ENCODE measurements around the gene FERMT3.

DNA sequence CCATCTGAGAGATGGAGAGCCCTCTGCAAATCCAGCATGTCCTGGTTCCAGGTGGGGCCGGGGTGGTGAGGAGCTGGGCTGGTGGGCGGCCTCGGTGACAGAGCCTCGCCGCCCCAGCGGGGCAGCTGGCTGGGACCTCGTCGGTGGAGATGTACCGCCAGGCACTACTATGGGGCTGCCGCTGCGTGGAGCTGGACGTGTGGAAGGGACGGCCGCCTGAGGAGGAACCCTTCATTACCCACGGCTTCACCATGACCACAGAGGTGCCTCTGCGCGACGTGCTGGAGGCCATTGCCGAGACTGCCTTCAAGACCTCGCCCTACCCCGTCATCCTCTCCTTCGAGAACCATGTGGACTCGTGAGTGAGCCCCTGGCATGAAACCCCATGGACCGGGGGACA lies 51.8 kb downstream of the FERMT3 start:
- no peak for TF ChIP-seq ISL1 (CRISPR knock-in tag; IDR thresholded peaks at IDR 0.05)
- TF ChIP-seq CSDC2 (CRISPR knock-in tag; IDR thresholded peaks at IDR 0.05) = no peak
- TF ChIP-seq SNAI2 (CRISPR knock-in tag; IDR thresholded peaks at IDR 0.05) = no peak
- TF ChIP-seq, protein P1, sequence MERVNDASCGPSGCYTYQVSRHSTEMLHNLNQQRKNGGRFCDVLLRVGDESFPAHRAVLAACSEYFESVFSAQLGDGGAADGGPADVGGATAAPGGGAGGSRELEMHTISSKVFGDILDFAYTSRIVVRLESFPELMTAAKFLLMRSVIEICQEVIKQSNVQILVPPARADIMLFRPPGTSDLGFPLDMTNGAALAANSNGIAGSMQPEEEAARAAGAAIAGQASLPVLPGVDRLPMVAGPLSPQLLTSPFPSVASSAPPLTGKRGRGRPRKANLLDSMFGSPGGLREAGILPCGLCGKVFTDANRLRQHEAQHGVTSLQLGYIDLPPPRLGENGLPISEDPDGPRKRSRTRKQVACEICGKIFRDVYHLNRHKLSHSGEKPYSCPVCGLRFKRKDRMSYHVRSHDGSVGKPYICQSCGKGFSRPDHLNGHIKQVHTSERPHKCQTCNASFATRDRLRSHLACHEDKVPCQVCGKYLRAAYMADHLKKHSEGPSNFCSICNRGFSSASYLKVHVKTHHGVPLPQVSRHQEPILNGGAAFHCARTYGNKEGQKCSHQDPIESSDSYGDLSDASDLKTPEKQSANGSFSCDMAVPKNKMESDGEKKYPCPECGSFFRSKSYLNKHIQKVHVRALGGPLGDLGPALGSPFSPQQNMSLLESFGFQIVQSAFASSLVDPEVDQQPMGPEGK (CRISPR knock-in tag; IDR thresholded peaks at IDR 0.05; ENCODE audit: borderline replicate concordance) = no peak
- TF ChIP-seq, protein P2, sequence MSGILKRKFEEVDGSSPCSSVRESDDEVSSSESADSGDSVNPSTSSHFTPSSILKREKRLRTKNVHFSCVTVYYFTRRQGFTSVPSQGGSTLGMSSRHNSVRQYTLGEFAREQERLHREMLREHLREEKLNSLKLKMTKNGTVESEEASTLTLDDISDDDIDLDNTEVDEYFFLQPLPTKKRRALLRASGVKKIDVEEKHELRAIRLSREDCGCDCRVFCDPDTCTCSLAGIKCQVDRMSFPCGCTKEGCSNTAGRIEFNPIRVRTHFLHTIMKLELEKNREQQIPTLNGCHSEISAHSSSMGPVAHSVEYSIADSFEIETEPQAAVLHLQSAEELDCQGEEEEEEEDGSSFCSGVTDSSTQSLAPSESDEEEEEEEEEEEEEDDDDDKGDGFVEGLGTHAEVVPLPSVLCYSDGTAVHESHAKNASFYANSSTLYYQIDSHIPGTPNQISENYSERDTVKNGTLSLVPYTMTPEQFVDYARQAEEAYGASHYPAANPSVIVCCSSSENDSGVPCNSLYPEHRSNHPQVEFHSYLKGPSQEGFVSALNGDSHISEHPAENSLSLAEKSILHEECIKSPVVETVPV (CRISPR knock-in tag; IDR thresholded peaks at IDR 0.05) = no peak
- no peak for TF ChIP-seq ESRRG (CRISPR knock-in tag; IDR thresholded peaks at IDR 0.05)
- TF ChIP-seq OSR1 (CRISPR knock-in tag; IDR thresholded peaks at IDR 0.05) = no peak
